WTC11 (cell line): ENCODE data around the gene FDXR. TPM values are rescaled to one million over a fixed set of nuclear protein-coding genes. Genes with fewer than 3 reads are reported as not detected.

Source experiments
- ATAC-seq: fragments of 200-7000 bp; cut with Tn5 transposase; 2 replicates; pipeline ENCODE4 v1.10.0; 2021; ENCODE audit warnings: mild to moderate bottlenecking, moderate library complexity
- CTCF ChIA-PET: fragments of 300-600 bp; sonication (Branson Sonifier 250); formaldehyde crosslinking; loops from one replicate; lab custom pipeline; 2021; ENCODE audit warnings: antibody characterized with exemption; lab: Charles Lee
- POLR2A ChIA-PET: fragments of 350-600 bp; sonication (Branson Sonifier 250); formaldehyde crosslinking; loops from one replicate; lab custom pipeline; 2021; ENCODE audit warnings: antibody characterized with exemption; lab: Charles Lee
- DNase-seq: peaks from one replicate; pipeline ENCODE4 v3.0.0; 2021; ENCODE audit warnings: low spot score
- H3K27ac Mint-ChIP-seq: 2 replicates; pipeline ENCODE4 v1.8.0; 2021; ENCODE audit warnings: mixed read lengths
- H3K27me3 Mint-ChIP-seq: 2 replicates; pipeline ENCODE4 v1.8.0; 2021; ENCODE audit warnings: low read depth, mild to moderate bottlenecking, moderate library complexity, mixed read lengths
- H3K36me3 Mint-ChIP-seq: 2 replicates; pipeline ENCODE4 v1.8.0; 2021; ENCODE audit warnings: mixed read lengths
- H3K4me1 Mint-ChIP-seq: 2 replicates; pipeline ENCODE4 v1.8.0; 2022; ENCODE audit warnings: mixed read lengths
- H3K4me3 Mint-ChIP-seq: 2 replicates; pipeline ENCODE4 v1.8.0; 2021; ENCODE audit warnings: mild to moderate bottlenecking, moderate library complexity, mixed read lengths
- H3K9me3 Mint-ChIP-seq: 2 replicates; pipeline ENCODE4 v1.8.0; 2021; ENCODE audit warnings: mixed read lengths
- CBFB ChIP-seq: sonication (generic); formaldehyde crosslinking; IDR thresholded peaks from 2 replicates; pipeline ENCODE4 v1.8.1; 2022; ENCODE audit warnings: mild to moderate bottlenecking, low read depth, missing genetic modification reagents
- CTCF ChIP-seq: fragments of 200-600 bp; IDR thresholded peaks from 2 replicates; pipeline ENCODE4 v1.8.0; 2022; ENCODE audit warnings: antibody characterized with exemption
- ELF4 ChIP-seq: sonication (generic); formaldehyde crosslinking; IDR thresholded peaks from 2 replicates; pipeline ENCODE4 v1.8.1; 2022; ENCODE audit warnings: low read depth, mild to moderate bottlenecking, moderate library complexity, missing genetic modification reagents
- ESRRA ChIP-seq: sonication (generic); formaldehyde crosslinking; IDR thresholded peaks from 2 replicates; pipeline ENCODE4 v1.8.1; 2022; ENCODE audit warnings: mild to moderate bottlenecking, missing genetic modification reagents, borderline replicate concordance
- FOXP4 ChIP-seq: sonication (generic); formaldehyde crosslinking; IDR thresholded peaks from 2 replicates; pipeline ENCODE4 v1.8.0; 2022; ENCODE audit warnings: mild to moderate bottlenecking, missing genetic modification reagents
- GTF2I ChIP-seq: fragments of 250-450 bp; sonication (Bioruptor Pico); conservative IDR thresholded peaks from 2 replicates; pipeline ENCODE4 v1.4.0; 2021; ENCODE audit warnings: mild to moderate bottlenecking
- HMGA2 ChIP-seq: fragments of 250-450 bp; sonication (Bioruptor Pico); IDR thresholded peaks from 2 replicates; pipeline ENCODE4 v1.4.0; 2021; ENCODE audit warnings: mild to moderate bottlenecking, moderate library complexity
- JUN ChIP-seq: sonication (generic); formaldehyde crosslinking; IDR thresholded peaks from 2 replicates; pipeline ENCODE4 v1.8.0; 2023; ENCODE audit warnings: mild to moderate bottlenecking, missing genetic modification reagents
- KAT7 ChIP-seq: sonication (generic); formaldehyde crosslinking; IDR thresholded peaks from 2 replicates; pipeline ENCODE4 v1.8.1; 2023; ENCODE audit warnings: missing genetic modification reagents, mild to moderate bottlenecking, borderline replicate concordance
- MYBL2 ChIP-seq: sonication (generic); formaldehyde crosslinking; IDR thresholded peaks from 2 replicates; pipeline ENCODE4 v1.8.1; 2023; ENCODE audit warnings: mild to moderate bottlenecking, moderate library complexity, missing genetic modification reagents
- NR2C2 ChIP-seq: sonication (generic); formaldehyde crosslinking; IDR thresholded peaks from 2 replicates; pipeline ENCODE4 v1.8.0; 2022; ENCODE audit warnings: mild to moderate bottlenecking, missing genetic modification reagents
- PRDM15 ChIP-seq: sonication (generic); formaldehyde crosslinking; IDR thresholded peaks from 2 replicates; pipeline ENCODE4 v1.8.0; 2022; ENCODE audit warnings: missing genetic modification reagents
- SP1 ChIP-seq: sonication (generic); formaldehyde crosslinking; conservative IDR thresholded peaks from 2 replicates; pipeline ENCODE4 v1.8.1; 2022; ENCODE audit warnings: missing genetic modification reagents
- TEAD1 ChIP-seq: sonication (generic); formaldehyde crosslinking; IDR thresholded peaks from 2 replicates; pipeline ENCODE4 v1.8.0; 2022; ENCODE audit warnings: mild to moderate bottlenecking, missing genetic modification reagents
- ZNF138 ChIP-seq: sonication (generic); formaldehyde crosslinking; conservative IDR thresholded peaks from 2 replicates; pipeline ENCODE4 v1.8.1; 2022; ENCODE audit warnings: mild to moderate bottlenecking, moderate library complexity, missing genetic modification reagents
- total RNA-seq: library from RNA; stranded (reverse); gene quantifications from 3 replicates; pipeline ENCODE4 v1.2.3, GENCODE V29; 2021
- TF ChIP-seq, protein P1 (sequence below): sonication (generic); formaldehyde crosslinking; IDR thresholded peaks from 2 replicates; pipeline ENCODE4 v1.8.1; 2023; ENCODE audit warnings: mild to moderate bottlenecking, missing genetic modification reagents
- TF ChIP-seq, protein P2 (sequence below): fragments of 250-450 bp; sonication (Bioruptor Pico); IDR thresholded peaks from 2 replicates; pipeline ENCODE4 v1.9.0; 2021; ENCODE audit warnings: mild to moderate bottlenecking
- TF ChIP-seq, protein P3 (sequence below): sonication (generic); formaldehyde crosslinking; conservative IDR thresholded peaks from 2 replicates; pipeline ENCODE4 v1.8.1; 2023; ENCODE audit warnings: mild to moderate bottlenecking, low read depth, missing genetic modification reagents, moderate library complexity

The FDXR gene
- total RNA-seq, 1 experiment from 2014 or later = 52.8 TPM

GRCh38 chr17:74920642-74921025 lies 47.8 kb upstream of the FDXR start:
- Mint-ChIP-seq H3K4me1 (peaks cover 13% of the 10 kb centered on the region), H3K36me3 (no peaks in the 10 kb centered on the region), H3K27ac (no peak overlapping the region), H3K9me3 (no peaks in the 10 kb centered on the region), H3K27me3 (peaks cover 46% of the 10 kb centered on the region), H3K4me3 (no peak overlapping the region)
- TF ChIP-seq, protein P1, sequence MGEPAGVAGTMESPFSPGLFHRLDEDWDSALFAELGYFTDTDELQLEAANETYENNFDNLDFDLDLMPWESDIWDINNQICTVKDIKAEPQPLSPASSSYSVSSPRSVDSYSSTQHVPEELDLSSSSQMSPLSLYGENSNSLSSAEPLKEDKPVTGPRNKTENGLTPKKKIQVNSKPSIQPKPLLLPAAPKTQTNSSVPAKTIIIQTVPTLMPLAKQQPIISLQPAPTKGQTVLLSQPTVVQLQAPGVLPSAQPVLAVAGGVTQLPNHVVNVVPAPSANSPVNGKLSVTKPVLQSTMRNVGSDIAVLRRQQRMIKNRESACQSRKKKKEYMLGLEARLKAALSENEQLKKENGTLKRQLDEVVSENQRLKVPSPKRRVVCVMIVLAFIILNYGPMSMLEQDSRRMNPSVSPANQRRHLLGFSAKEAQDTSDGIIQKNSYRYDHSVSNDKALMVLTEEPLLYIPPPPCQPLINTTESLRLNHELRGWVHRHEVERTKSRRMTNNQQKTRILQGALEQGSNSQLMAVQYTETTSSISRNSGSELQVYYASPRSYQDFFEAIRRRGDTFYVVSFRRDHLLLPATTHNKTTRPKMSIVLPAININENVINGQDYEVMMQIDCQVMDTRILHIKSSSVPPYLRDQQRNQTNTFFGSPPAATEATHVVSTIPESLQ (CRISPR knock-in tag) = no peak
- TF ChIP-seq JUN (CRISPR knock-in tag) = no peak
- TF ChIP-seq, protein P2, sequence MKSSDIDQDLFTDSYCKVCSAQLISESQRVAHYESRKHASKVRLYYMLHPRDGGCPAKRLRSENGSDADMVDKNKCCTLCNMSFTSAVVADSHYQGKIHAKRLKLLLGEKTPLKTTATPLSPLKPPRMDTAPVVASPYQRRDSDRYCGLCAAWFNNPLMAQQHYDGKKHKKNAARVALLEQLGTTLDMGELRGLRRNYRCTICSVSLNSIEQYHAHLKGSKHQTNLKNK (CRISPR knock-in tag) = no peak
- TF ChIP-seq CBFB = no peak
- no peak for TF ChIP-seq TEAD1 (CRISPR knock-in tag)
- TF ChIP-seq GTF2I = no peak
- no peak for TF ChIP-seq ESRRA (CRISPR knock-in tag)
- no peak for TF ChIP-seq KAT7 (CRISPR knock-in tag)
- TF ChIP-seq ZNF138 = no peak
- no peak for TF ChIP-seq PRDM15 (CRISPR knock-in tag)
- TF ChIP-seq MYBL2 (CRISPR knock-in tag) = no peak
- TF ChIP-seq, protein P3, sequence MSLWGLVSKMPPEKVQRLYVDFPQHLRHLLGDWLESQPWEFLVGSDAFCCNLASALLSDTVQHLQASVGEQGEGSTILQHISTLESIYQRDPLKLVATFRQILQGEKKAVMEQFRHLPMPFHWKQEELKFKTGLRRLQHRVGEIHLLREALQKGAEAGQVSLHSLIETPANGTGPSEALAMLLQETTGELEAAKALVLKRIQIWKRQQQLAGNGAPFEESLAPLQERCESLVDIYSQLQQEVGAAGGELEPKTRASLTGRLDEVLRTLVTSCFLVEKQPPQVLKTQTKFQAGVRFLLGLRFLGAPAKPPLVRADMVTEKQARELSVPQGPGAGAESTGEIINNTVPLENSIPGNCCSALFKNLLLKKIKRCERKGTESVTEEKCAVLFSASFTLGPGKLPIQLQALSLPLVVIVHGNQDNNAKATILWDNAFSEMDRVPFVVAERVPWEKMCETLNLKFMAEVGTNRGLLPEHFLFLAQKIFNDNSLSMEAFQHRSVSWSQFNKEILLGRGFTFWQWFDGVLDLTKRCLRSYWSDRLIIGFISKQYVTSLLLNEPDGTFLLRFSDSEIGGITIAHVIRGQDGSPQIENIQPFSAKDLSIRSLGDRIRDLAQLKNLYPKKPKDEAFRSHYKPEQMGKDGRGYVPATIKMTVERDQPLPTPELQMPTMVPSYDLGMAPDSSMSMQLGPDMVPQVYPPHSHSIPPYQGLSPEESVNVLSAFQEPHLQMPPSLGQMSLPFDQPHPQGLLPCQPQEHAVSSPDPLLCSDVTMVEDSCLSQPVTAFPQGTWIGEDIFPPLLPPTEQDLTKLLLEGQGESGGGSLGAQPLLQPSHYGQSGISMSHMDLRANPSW (CRISPR knock-in tag) = no peak
- no peak for TF ChIP-seq FOXP4 (CRISPR knock-in tag)
- TF ChIP-seq ELF4 = no peak
- no peak for TF ChIP-seq SP1
- TF ChIP-seq NR2C2 (CRISPR knock-in tag) = no peak
- ChIA-PET POLR2A (no interaction called here), CTCF (interaction anchor here (0.6 to 7.8 kb wide), 16 partner anchors 11 to 150 kb away, joined by 3 to 206 read pairs (median 8); partner anchors contain the start of genes FDXR, GRIN2C and OTOP3)
- ATAC-seq = peak; percentile 22; the same call in 1 of the 2 replicates
- no peak for DNase-seq

DNA sequence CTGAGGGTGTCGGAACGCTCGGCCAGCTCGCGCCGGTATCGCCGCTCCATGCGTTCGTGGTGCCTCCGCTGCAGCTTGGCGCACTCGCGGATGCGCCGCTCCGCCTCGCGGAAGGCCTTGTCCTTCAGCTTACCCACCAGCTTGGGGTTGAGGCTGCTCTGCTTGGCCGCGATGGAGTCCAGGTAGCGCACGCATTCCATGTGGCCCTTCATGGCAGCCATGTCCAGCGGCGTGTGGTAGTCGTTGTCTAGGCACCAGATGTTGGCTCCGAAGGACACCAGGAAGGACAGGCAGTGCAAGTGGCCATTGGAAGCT lies 47.5 kb upstream of the FDXR start:
- ChIA-PET CTCF (interaction anchor here (0.8 to 7.8 kb wide), 17 partner anchors 11 to 211 kb away, joined by 3 to 206 read pairs (median 7); partner anchors contain the start of genes FDXR, GRIN2C, NT5C and OTOP3), POLR2A (no interaction called here)
- TF ChIP-seq HMGA2 = no peak
- TF ChIP-seq CTCF = no peak
- no peak for ATAC-seq
- Mint-ChIP-seq H3K9me3 (no peaks in the 10 kb centered on the region), H3K27ac (no peak overlapping the region), H3K27me3 (peaks cover 42% of the 10 kb centered on the region), H3K4me1 (peaks cover 13% of the 10 kb centered on the region), H3K36me3 (no peaks in the 10 kb centered on the region), H3K4me3 (no peak overlapping the region)
- DNase-seq = no peak
